Stimulated activated CD8-positive, alpha-beta memory T cell treated with anti-CD3 and anti-CD28 coated beads, Interleukin-7, amount 100 ng/mL, for 48 hours (primary cell): Measurements from ENCODE around the gene C19orf38.
"Not testable (repeated sequence)": the region's sequence is repeated elsewhere in the genome, so short reads cannot be mapped to it uniquely, and the experiment has no call there.

ENCODE experiments used
- DNase-seq, 2 donors: peaks; one replicate each; pipeline ENCODE4 v3.0.0-alpha.2; 2020; ENCODE audit warnings: low read depth in 1 of 2; ENCODE audit errors: extremely low read depth in 1 of 2

Gene C19orf38

DNA sequence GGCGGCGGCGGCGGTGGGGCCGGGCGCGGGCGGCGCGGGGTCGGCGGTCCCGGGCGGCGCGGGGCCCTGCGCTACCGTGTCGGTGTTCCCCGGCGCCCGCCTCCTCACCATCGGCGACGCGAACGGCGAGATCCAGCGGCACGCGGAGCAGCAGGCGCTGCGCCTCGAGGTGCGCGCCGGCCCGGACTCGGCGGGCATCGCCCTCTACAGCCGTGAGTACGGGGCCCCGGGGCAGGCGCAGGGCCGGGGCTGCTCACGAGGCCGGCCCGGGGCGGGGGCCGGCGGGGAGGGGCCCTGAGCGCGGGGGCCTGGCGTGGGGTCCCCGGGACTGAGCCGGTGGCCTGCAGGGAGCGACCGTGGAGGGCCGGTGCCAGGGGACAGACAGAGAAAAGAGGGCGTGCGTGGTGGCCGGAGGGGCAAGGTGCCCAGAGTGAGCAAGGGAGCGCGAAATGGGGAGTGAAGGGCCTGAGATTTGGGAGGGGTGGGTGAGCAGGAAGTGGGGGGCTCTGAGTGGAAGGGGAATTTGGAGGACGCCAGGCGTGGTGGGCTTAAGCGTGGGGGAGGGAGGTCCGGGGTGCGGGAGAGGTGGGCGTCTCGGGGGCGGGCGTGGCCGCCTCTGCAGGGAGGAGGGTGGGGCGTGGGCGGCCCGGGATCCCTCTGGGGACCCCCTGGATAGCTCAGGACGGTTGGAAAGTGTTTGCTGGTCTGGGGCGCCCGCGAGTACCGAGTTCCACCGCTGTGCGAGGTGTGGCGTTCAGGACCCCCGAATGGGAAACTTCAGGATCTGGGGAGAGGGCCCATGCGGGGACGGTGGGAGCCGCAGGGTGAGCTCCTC lies 23.7 kb downstream of the C19orf38 start:
- peak in 1 of 2 donors; percentile 13 for DNase-seq

DNA sequence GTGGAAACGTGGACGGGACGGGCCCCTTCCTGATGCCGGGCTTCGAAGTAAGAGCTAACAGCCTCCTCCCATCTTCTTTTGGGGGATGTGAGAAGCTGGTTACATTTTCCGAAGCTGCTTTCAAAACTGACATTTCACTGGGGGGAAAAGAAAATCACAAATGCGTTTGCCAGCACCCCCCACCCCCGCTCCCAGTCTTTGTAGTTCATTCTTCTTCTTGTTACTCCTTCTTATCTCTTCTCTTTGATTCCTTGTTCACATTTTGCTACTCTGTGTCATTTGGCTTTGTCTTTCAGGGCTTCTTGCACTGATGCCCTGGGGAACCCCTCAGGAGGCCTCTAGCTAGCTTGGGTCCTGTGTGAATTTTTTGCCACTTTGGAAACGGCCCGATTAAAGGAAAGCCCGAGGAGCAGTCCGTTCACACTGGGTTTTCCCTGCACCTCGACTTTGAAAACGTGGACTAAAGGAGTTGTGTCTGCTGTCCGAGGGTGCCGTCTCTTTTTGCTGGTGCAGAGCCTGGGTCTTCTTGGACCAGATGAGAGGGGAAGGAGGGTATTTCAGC lies 24.4 kb downstream of the C19orf38 start:
- no peak for DNase-seq

DNA sequence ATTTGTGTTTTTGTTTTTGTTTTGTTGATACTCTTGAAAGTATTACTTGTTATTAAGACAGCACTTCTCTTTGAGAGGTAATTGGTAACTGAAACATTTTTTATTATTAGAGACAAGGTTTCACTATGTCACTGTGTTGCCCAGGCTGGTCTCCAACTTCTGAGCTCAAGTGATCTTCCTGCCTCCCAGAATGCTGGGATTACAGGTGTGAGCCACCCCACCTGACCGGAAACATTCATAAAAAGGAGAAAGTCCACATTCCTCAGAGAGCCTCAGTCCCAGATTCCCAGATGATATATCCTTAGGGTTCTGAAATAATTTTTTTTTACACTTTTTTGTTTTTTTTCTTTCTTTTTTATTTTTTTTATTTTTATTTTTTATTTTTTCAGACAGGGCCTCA lies 25.8 kb downstream of the C19orf38 start:
- no peak for DNase-seq

DNA sequence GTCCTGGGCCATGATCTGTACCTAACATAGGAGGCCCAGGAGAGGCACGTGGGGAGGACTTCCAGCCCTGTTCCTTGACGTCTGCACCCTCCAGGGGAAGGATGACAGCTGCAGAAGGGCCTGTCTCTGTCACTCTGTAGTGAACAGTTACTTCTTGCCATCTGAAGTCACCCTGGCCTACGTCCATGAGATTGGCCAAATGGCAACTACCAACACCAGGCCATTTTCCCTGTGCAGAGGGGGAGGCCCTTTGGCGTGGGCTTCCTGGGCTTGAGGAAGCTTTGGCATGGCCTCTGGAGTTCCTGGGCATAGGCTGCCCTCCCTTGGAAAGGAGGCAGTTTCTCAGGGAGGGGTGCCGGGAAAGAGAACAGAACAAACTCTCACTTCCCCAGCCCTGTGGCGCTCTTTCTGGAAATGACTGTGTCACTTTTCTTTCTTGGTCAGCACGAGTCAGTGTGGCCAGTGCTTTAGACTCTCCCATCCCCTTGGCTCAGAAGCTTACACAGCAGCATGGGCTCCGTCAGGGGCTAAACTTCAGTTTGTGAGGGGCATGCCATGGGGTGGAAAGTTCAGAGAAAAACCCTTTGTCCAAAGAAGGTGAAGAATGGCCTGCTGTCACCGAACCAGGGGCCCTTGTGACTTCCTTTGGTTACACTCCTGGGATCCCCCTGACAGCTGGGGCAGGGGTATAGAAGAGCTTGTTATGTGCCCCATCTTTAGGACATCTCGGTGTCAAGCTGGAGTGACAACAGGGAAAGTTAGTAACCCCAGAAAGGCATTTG lies 28.4 kb downstream of the C19orf38 start:
- DNase-seq = no peak

DNA sequence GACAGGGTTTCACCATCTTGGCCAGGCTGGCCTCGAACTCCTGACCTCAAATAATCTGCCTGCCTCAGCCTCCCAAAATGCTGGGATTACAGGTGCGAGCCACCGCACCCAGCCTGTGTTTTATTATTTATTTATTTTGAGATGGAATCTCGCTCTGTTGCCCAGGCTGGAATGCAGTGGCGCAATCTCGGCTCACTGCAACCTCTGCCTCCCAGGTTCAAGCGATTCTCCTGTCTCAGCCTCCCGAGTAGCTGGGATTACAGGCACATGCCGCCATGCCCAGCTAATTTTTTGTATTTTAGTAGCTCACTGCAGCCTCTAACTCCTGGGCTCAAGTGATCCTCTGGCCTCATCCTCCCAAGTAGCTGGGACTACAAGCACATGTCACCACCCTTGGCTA lies 29.4 kb downstream of the C19orf38 start:
- DNase-seq = not testable (repeated sequence)

DNA sequence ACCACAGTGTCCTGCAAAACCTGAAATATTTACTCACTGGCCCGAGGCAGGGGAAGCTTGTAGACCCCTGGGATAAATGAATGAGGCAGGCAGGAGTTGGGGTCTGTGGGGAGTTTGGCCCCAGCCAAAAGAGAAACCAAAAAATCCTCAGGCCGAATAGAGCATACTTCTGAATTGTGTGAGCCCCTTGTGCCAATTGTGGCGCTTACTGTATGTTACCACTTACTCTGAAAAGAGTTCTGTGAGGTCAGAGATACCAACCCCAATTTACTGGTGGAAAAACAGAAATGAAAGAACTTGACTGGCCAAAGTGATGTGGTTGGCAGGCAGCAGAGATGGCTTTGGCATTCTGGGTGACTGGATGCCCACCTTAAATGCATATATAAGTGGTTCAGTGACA lies 30.0 kb downstream of the C19orf38 start:
- DNase-seq = no peak

DNA sequence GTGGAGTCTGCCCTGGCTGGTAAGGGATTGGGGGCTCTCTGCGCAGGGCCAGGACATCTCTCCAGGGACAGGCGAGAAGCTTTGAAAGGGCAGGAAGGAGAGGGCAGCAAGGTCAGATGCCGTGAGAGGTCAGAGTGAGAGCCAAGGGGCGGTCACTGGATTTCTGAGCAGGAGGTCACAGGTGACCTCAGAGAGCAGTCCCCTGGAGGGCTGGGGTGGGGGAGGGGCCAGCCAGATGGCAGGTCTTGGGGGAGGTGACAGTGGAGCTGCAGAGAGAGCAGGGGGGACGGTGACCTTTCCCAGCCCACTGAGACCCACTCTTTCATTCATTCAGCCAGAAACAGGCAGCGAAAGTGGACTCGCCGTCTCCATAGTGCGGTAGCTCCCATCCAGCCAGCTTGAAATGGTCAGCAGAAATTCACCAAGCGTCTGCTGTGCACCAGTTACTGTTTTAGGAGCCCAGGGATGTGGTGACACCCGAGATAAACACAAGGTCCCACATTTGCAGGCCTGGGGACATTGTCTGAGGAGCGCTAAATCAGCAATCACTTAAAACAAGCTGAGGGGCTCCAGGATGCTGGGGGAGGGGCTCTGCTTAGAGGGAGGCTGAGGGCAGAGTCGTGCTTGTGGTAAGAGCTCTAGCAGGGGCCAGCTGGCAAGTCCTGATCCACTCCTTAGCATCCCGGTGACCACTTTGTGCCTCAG lies 33.3 kb downstream of the C19orf38 start:
- no peak for DNase-seq

DNA sequence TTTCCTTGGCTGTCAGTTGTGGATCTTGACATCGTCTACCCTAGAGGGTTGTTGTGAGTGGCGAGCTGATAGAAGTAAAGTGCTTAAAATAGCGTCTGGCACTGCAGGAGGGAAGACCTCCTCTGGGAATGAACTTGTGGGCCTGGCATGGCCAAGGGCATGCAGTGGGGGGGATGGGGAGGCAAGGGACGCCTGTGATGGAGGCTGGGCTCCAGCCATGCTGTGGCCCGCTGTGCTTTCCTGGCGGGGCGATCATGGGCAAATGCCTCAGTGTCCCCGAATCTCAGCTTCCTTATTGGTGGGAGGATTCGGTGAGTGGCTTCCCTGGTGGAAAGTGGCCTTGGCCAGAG lies 33.9 kb downstream of the C19orf38 start:
- DNase-seq = no peak

DNA sequence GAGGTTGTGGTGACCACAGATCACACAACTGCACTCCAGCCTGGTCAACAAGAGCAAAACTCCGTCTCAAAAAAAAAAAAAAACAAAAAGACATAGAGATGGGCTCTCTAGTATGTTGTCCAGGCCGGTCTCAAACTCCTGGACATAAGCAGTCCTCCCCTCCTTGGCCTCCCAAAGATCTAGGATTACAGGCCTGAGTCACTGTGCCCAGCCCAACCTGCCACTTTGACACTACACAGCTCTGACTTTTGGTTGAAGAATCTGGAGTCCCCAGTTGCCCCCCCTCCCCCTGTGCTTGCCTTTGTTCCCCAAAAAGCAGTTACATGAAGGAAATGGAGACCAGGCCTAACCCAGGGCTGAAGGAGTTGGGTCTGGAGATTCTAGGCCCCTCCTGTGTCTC lies 36.1 kb downstream of the C19orf38 start:
- DNase-seq = no peak

DNA sequence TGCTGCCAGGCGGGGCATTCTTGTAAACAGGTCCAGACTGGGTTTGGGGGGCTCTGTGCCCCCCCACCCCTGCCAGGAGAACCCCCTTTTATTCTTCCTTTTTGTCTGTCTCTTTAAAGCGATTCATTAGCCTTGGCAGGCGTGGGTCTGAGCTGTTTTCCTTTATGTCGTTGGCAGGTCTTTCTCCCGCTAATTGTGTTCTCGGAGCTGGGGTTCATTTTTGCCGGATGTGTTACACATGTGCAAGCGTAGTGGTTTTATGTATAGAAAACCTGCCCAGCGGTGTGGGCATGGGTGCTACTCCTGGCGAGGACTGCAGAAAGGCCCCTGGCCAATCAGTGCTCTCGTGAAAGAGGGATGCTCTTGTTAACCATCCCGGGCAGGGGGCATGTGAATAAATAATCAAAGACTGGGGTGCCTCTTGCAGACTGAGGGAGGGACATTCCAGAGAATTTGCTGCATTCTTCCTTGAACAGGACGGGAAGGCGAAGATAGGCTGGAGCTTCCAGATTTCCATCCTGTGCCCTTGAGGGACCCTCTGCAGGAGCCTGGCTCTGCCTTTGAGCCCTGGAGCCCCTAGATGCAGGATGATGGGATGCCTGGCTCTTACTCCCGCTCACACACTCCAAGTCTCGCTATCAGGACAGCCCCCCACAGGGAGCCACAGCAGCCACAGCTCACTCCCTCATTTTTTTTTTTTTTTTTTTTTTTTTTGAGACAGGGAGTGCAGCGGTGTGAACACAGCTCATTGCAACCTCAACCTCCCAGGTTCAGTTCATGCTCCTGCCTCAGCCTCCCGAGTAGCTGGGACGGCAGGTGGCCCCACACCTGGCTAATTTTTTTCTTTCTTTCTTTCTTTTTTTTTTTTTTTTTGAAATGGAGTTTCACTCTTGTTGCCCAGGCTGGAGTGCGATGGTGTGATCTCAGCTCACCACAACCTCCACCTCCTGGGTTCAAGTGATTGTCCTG lies 37.3 kb downstream of the C19orf38 start:
- DNase-seq = no peak

DNA sequence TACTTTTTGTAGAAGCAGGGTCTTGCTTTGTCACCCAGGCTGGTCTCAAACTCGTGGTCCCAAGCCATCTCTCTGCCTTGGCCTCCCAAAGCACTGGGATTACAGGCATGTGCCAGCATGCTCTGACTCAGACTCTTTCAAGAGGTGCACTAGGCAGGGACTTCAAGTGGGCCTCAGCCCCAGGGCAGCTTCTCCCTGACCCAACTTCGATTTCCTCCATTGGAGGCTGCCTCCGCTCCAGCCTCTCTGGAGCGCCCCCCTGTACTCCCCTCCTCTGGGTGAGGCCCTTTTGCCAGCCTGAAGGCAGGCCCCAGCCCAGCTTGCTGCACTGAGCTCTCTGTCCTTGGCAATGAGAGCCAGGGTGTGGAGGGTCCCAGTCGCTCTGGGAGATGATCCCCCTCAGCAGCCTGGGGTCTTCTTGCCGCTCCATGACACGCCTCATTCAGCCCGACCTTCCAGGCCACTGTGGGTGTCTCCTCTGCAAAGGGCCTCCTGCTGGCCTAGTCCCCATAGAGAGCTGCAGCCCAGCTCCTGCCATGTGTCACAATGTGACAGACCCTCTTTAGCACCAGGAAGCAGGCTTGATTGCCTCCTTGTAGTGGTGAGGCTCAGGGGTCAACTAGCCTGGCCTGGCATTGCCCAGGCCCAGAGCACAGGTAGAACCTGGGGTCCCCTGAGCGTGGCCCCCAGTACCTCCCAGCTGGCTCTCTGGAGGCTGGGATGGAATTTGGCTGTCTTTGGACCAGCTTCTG lies 39.6 kb downstream of the C19orf38 start:
- no peak for DNase-seq

DNA sequence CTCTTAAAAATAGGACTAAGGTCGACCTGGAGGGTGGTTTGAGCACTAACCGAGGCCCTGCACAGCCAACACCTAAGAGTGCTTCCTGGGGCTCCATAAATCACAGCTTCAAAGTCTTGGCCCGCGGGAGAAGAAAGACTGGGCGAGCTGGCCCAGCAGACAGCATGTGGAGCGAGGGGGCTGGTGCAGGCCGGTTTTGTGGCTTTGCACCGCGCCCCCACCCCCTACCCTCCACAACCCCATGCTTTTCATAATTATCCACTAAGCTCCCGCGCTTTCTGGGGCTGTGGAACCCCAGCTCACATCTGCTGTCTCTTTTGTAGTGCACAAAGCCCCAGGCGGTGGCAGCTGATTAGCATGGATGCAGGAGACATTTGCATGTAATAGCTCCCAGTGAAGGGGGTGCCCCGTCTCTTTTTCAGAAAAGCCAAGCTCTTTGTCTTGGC lies 40.2 kb downstream of the C19orf38 start:
- DNase-seq = no peak

DNA sequence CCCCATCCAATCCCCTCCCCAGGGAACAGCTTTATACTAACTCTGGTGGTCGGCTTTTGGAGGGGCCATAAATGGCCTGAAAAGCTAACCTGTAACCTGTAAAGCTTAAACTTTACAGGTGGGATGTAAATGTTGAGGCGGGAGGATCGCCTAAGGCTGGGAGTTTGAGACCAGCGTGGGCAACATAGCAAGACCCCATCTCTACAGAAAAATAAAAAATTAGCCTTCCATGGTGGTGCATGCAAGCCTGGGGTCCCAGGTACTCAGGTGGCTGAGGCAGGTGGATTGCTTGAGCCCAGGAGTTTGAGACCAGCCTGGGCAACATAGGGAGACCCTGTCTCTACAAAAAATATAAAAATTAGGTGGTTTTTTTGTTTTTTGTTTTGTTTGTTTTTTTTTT lies 41.7 kb downstream of the C19orf38 start:
- DNase-seq = no peak

DNA sequence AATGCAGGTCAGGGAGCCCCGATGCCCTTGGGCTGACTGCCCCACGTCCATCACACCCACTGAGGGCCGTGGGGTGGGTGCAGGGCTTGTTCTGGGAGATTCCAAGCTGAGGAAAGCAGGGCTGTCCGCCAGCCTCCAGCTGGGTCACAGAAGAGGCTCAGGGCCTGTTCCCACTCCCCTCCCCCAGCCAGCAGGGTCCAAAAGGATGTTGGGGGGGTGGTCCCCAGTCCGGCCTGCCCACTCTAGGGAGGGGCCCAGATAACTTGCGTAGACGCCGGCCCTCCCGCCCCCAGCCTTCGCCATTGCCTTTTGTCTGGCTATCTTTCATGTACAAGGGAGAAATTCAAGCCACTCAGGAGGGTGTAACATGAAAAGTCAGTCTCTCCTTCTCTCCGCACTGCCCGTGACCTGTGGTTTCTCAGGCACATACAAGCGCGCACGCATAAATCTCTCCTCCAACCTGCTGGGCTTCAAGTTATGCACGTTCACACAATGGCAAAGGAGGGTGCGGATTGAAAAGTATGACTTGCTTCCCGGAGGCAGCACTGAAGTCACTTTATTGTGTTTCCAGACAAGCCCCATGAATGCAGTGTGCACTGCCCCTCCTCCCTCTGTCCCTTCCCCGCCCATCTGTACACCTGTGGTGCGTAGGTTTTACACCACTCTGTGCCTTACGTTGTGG lies 43.3 kb downstream of the C19orf38 start:
- DNase-seq = no peak

DNA sequence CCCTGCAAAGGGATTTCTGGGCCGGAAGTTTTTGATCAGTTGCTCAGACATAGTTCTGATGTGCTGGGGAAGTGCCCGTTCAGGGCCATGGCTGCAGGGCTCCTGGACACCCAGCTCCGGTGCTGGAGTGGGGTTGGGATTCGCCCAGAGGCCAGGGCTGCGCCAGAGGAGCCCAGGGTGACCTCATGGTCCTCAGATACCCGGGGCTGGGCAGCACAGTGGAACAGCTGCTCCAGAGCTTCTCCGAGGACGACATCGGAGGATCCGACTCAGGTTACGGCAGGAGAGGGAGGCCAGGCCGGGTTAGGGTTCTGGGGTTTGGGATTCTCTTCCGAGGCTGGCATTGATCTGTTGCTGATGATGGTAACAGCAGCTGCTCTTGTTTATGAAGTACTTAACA lies 44.0 kb downstream of the C19orf38 start:
- no peak for DNase-seq

DNA sequence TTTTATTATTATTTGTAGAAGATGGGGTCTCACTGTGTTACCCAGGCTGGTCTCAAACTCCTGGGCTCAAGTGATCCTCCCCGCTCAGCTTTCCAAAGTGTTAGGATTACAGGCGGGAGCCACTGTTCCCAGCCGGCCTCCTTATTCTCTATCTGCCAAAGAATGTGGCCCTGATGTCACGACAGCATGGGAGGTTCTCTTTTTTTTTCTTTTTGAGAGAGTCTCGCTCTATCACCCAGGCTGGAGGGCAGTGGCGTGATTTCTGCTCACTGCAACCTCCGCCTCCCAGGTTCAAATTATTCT lies 46.6 kb downstream of the C19orf38 start:
- DNase-seq = no peak

DNA sequence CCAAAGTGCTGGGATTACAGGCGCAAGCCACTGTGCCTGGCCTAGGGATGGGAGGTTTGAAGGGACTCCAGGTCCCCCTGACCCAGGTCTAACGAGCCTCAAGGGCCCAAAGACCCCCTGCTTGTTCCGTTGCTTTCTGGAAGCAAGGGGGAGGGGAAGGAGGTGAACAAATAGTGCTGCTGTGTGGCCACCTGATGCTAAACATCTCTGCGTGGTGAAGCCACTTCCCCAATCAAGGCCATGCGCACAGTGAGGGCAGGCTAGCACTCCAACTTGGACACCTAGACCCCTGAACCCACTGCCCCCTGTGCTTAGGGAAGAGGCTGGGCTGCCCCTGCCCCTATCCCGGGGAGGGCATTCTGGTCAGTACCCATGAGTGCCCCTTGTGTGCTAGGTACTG lies 47.1 kb downstream of the C19orf38 start:
- DNase-seq = no peak

DNA sequence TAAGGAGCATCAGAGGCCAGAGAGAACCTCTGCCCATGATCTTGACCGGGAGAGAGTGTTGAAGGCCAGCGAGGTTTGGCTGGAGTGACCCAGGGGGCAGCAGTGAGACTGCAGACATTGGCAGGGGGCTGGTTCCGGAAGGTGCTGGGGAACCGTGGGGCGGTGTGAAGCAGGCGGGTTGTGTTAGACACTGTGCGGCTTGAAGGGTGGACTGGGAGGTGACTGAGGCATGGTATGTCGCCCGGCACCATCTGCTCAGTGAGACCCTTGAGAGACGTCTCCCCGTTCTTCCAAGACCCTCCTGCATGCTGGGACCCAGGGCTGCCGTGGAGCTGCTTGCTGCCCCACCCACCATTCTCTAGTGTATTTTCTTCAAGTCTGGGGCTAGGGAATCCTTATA lies 47.7 kb downstream of the C19orf38 start:
- DNase-seq = no peak

DNA sequence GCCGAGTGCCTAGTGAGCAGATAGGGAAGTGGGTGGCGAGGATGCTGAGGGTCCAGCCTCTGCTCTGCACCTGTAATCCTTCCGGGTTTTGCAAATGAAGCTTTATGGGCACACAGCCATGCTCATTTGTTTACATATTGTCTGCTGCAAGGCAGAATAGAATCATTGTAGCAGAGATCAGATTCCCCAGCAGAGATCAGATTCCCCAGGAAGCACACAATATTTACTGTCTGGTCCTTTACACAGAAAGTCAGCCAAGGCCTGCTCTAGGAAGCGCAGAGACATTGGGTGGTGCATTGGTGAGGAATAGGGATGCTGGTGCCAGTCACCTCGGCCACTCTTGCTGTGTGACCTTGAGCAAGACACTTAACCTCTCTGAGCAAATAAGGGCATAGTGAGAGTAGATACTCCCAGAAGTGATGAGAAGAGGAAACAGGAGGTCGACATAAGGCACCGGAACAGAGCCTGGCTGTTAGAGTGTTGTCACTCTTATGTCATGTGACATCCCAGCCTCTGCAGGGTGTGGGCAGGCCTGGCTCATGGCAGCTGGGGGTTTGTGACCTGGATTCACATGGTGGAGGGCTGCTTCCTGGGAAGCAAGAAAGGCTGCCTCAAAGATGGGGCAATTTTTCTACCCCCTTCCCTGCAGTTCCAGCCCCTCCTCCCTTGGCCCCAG lies 48.8 kb downstream of the C19orf38 start:
- DNase-seq = no peak
